Ovary (tissue), 9 donors: ENCODE data around the gene OR2T11. TPM values are rescaled to one million over a fixed set of nuclear protein-coding genes. Genes with fewer than 3 reads are reported as not detected.
"Not testable (repeated sequence)": the region's sequence is repeated elsewhere in the genome, so short reads cannot be mapped to it uniquely, and the experiment has no call there.

Experiments used
- DNase-seq, 5 donors: peaks; one replicate each; pipeline ENCODE4 v3.0.0-alpha.2; 2019 to 2020
- H3K27ac ChIP-seq, 2 donors: fragments of 200-600 bp; one replicate each; pipeline versions ENCODE4 v1.5.1 to v1.8.0; 2019 to 2022
- H3K27me3 ChIP-seq: fragments of 200-600 bp; one replicate; pipeline ENCODE4 v1.8.0; 2022
- H3K36me3 ChIP-seq: fragments of 200-600 bp; sonication (generic); one replicate; pipeline ENCODE4 v1.5.1; 2019
- H3K4me1 ChIP-seq: one replicate; pipeline ENCODE4 v1.8.1; 2013; ENCODE audit warnings: mild to moderate bottlenecking, moderate library complexity; ENCODE audit not compliant: insufficient read depth
- H3K4me3 ChIP-seq: fragments of 200-600 bp; sonication (generic); one replicate; pipeline ENCODE4 v1.5.1; 2017
- H3K9me3 ChIP-seq, 2 donors: fragments of 200-600 bp in 1 of 2; sonication (generic) in 1 of 2; one replicate each; pipeline versions ENCODE4 v1.5.1 to v1.8.1; 2013 to 2019; ENCODE audit warnings: mild to moderate bottlenecking in 1 of 2, moderate library complexity in 1 of 2
- WGBS, 3 donors: extraction: QIAGEN DNeasy Blood & Tissue Kit in 1 of 3; methylation state at CpG; one replicate each; pipeline versions ENCODE4 v1.1.5 to v1.1.7; 2013 to 2017; 5-methylcytosine and 5-hydroxymethylcytosine counted together
- intact Hi-C, 4 donors: fragments of 100-400 bp; cut with DNase I; formaldehyde crosslinking; loops; one replicate each; pipeline versions ENCODE4 v1.11.0 to v1.15.1; 2022 to 2023
- polyA plus RNA-seq, 2 donors: library from polyadenylated mRNA; stranded (reverse); fragments of 200-250 nt in 1 of 2; fragments of 350-450 nt in 1 of 2; fragmentation: Illumina TruSeq in 1 of 2; extraction: RNeasy Lipid Tissue Mini Kit (QIAGEN cat#74804) in 1 of 2; gene quantifications; one replicate each; pipeline ENCODE4 v1.2.3, GENCODE V29; 2013 to 2014
- small RNA-seq: library from RNA; depleted of rRNA; stranded (forward); fragments of <200 nt; gene quantifications from one replicate; pipeline ENCODE3, GENCODE V24; 2016
- total RNA-seq, 7 donors: library from RNA; depleted of rRNA in 2 of 7; stranded (reverse); fragments of >200 nt in 2 of 7; fragmentation: NEBNext Ultra II Directional in 3 of 7; extraction: Animal tissue kit (Norgen Biotek cat#: 25700) in 3 of 7; gene quantifications; one replicate each; pipeline versions ENCODE4 v1.1.0 to v1.2.4, GENCODE V29; 2016 to 2023
- TF ChIP-seq, protein P1 (sequence below), 3 donors: fragments of 450-650 bp in 2 of 3; fragments of 200-600 bp in 1 of 3; IDR thresholded peaks; one replicate each; pipeline versions ENCODE4 v1.5.1 to v1.8.0; 2016 to 2022; ENCODE audit warnings: antibody characterized with exemption in 3 of 3, mild to moderate bottlenecking in 1 of 3
- donor health status: DM: no; HTN: no; CAD: no; lungs with moderate emphysema.
- donor health status: DM: no; HTN: no; CAD: no.
- donor health status: Bipolar disorder and iron deficiency.
- donor health status: DM: yes; HTN: yes; CAD: no.
- donor health status: DM: no; HTN: no; CAD: no.
- donor health status: DM: yes; HTN: yes; CAD: no.

Gene OR2T11
- total and polyA plus RNA-seq, 9 donors = 0.11 TPM; not detected in 8

DNA sequence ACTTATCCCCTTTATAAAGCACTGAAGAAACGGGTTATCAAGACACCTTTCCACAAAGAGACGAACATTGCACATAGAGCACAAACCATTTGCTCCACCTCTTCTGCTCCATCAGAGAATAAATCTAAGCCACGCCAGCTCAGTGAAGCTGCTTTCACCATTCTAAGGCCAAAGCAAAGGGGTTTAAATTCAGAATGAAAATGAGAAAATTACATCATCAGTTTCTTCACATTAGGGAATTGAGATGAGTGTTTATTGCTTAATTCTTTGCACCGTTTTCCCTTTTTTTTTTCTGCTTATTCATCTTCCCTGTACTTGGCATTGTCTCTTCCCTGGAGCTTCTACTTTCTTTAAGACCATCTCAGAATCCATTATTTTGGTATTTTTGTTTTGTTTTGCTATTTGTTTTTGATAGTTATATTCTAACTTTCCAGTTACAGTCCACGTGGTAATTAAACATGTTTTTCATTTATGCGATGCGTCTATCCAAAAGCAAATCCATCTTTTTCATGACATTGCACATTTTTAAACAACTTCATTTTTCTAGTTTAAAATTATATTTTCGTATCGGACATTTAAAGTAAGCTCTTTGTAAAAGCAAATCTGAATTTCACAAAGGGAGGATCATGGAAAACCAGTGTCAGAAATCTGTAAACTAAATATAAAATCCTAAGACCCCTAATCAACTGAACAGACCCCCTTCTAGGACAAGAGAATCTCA, 58.5 kb downstream of the OR2T11 start:
- no peaks in the 10 kb centered on the region for H3K4me1 ChIP-seq
- intact Hi-C loops = no loop called here
- TF ChIP-seq, protein P1, sequence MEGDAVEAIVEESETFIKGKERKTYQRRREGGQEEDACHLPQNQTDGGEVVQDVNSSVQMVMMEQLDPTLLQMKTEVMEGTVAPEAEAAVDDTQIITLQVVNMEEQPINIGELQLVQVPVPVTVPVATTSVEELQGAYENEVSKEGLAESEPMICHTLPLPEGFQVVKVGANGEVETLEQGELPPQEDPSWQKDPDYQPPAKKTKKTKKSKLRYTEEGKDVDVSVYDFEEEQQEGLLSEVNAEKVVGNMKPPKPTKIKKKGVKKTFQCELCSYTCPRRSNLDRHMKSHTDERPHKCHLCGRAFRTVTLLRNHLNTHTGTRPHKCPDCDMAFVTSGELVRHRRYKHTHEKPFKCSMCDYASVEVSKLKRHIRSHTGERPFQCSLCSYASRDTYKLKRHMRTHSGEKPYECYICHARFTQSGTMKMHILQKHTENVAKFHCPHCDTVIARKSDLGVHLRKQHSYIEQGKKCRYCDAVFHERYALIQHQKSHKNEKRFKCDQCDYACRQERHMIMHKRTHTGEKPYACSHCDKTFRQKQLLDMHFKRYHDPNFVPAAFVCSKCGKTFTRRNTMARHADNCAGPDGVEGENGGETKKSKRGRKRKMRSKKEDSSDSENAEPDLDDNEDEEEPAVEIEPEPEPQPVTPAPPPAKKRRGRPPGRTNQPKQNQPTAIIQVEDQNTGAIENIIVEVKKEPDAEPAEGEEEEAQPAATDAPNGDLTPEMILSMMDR (IDR thresholded peaks at IDR 0.05) = no peak
- H3K36me3 ChIP-seq = no peaks in the 10 kb centered on the region
- no peak overlapping the region for H3K4me3 ChIP-seq
- H3K9me3 ChIP-seq = no peaks in the 10 kb centered on the region
- DNase-seq = no peak
- 69 to 82% (median 73%) methylated on average over 9 of the region's 9 CpGs for WGBS, 3 donors
- H3K27me3 ChIP-seq = no peaks in the 10 kb centered on the region
- H3K27ac ChIP-seq = no peak overlapping the region

DNA sequence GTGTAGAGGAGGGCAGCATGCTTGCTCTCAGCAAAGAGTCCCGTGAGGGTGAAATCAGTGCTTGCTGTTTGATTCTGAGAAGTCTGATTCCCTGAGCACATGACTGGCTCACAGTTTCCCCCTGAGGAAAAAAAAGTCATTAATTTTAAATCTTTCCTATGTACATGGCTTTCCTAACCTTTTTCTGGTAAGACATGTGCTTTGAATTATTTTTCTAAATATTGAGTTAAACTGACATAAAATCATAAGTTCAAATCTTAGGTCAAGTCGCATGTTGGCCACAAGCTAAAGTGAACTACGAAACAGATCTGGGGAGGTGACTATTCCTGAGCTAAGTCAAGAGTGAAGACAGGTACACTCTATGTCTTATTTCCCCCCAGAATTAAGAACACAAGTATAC, 60.2 kb downstream of the OR2T11 start, which contains the start of gene OR2T34:
Gene OR2T34, minus strand, starts transcription at position 101 of the 400 bp plus-strand sequence. Its CDS starts 0 bp downstream, at position 101.
- DNase-seq, H3K36me3 ChIP-seq, H3K4me1 ChIP-seq, H3K27ac ChIP-seq, H3K27me3 ChIP-seq, H3K4me3 ChIP-seq, intact Hi-C loops, H3K9me3 ChIP-seq: not testable (repeated sequence)
- WGBS, 3 donors = 77 to 93% (median 83%) methylated on average over 3 of the region's 3 CpGs

GRCh38 chr1:248573856-248574255, 61.0 kb downstream of the OR2T11 start:
- H3K9me3 ChIP-seq, DNase-seq, H3K36me3 ChIP-seq, H3K27me3 ChIP-seq, H3K27ac ChIP-seq, H3K4me3 ChIP-seq, H3K4me1 ChIP-seq, intact Hi-C loops: not testable (repeated sequence)
- 80 to 84% (median 84%) methylated on average over 5 to 6 of the region's 8 CpGs for WGBS, 3 donors

Small RNA genes within 50 kb of the gene (small RNA-seq; reads per million reads assigned to genes)
- not detected for gene RF00019

Other genes with a start within 250 kb of the OR2T11 start
- not detected for gene OR2T1, start 232.0 kb downstream of the OR2T11 start, total RNA-seq
- gene OR2T1, start 232.0 kb downstream of the OR2T11 start, polyA plus RNA-seq = not detected
- under 1 TPM in 2 of 7 donors, not detected in 5; 0.10 to 0.46 TPM for gene OR2T2, start 189.5 kb downstream of the OR2T11 start, total RNA-seq
- gene OR2T2, start 189.5 kb downstream of the OR2T11 start, polyA plus RNA-seq = not detected
- gene OR2T3, start 161.7 kb downstream of the OR2T11 start, total RNA-seq = not detected
- not detected for gene OR2T3, start 161.7 kb downstream of the OR2T11 start, polyA plus RNA-seq
- gene OR2T5, start 146.5 kb downstream of the OR2T11 start, total RNA-seq = under 1 TPM in 1 of 7 donors, not detected in 6; 0.10 TPM
- not detected for gene OR2T5, start 146.5 kb downstream of the OR2T11 start, polyA plus RNA-seq
- under 1 TPM in 1 of 7 donors, not detected in 6; 0.23 TPM for gene OR2G6, start 127.0 kb downstream of the OR2T11 start, total RNA-seq
- gene OR2G6, start 127.0 kb downstream of the OR2T11 start, polyA plus RNA-seq = not detected
- not detected for gene OR2T29, start 72.3 kb downstream of the OR2T11 start, total RNA-seq
- gene OR2T29, start 72.3 kb downstream of the OR2T11 start, polyA plus RNA-seq = not detected
- not detected for gene OR2T34, start 60.3 kb downstream of the OR2T11 start, total RNA-seq
- gene OR2T34, start 60.3 kb downstream of the OR2T11 start, polyA plus RNA-seq = not detected
- gene OR2T10, start 37.4 kb downstream of the OR2T11 start, total RNA-seq = 1 to 10 TPM in 1 of 7 donors, not detected in 6; 2.1 TPM
- gene OR2T10, start 37.4 kb downstream of the OR2T11 start, polyA plus RNA-seq = not detected
- under 1 TPM in 1 of 7 donors, not detected in 6; 0.07 TPM for gene OR2T35, start 10.2 kb upstream of the OR2T11 start, total RNA-seq
- not detected for gene OR2T35, start 10.2 kb upstream of the OR2T11 start, polyA plus RNA-seq
- not detected for gene OR2T27, start 20.4 kb upstream of the OR2T11 start, total RNA-seq
- gene OR2T27, start 20.4 kb upstream of the OR2T11 start, polyA plus RNA-seq = under 1 TPM in 1 of 2 donors, not detected in 1; 0.11 TPM
- not detected for gene OR14I1, start 67.7 kb upstream of the OR2T11 start, total RNA-seq
- gene OR14I1, start 67.7 kb upstream of the OR2T11 start, polyA plus RNA-seq = not detected
- under 1 TPM in 1 of 7 donors, not detected in 6; 0.24 TPM for gene LYPD8, start 120.7 kb upstream of the OR2T11 start, total RNA-seq
- gene LYPD8, start 120.7 kb upstream of the OR2T11 start, polyA plus RNA-seq = not detected
- gene SH3BP5L, start 190.8 kb upstream of the OR2T11 start, total RNA-seq = 10 to 100 TPM in 6 of 7 donors, 1 to 10 TPM in 1; 9.4 to 16.8 (median 13.9) TPM
- gene SH3BP5L, start 190.8 kb upstream of the OR2T11 start, polyA plus RNA-seq = 10 to 100 TPM in 1 of 2 donors, 1 to 10 TPM in 1; 8.1 to 13.8 TPM
- 10 to 100 TPM; 15.1 to 29.5 (median 21.6) TPM for gene ZNF672, start 203.1 kb upstream of the OR2T11 start, total RNA-seq
- 10 to 100 TPM in 1 of 2 donors, 1 to 10 TPM in 1; 7.3 to 10.8 TPM for gene ZNF672, start 203.1 kb upstream of the OR2T11 start, polyA plus RNA-seq
- 10 to 100 TPM; 27.4 to 47.7 (median 35.4) TPM for gene ZNF692, start 224.0 kb upstream of the OR2T11 start, total RNA-seq
- 10 to 100 TPM; 13.2 to 47.4 TPM for gene ZNF692, start 224.0 kb upstream of the OR2T11 start, polyA plus RNA-seq